ENCODE results near the gene GRM5.
"Not testable (repeated sequence)": the region's sequence is repeated elsewhere in the genome, so short reads cannot be mapped to it uniquely, and the experiment has no call there.

GRM5 gene

GRCh38 chr11:88538098-88538497, 527.7 kb downstream of the GRM5 start:
- no peak for DNase-seq (ENCODE audit: low spot score)

GRCh38 chr11:88537613-88538012, 528.2 kb downstream of the GRM5 start:
- no peak for DNase-seq (ENCODE audit: low spot score)

- DNase-seq (ENCODE audit: low spot score): no peak
Measured at GRCh38 chr11:88536616-88537265, 529.0 kb downstream of the GRM5 start.

DNA sequence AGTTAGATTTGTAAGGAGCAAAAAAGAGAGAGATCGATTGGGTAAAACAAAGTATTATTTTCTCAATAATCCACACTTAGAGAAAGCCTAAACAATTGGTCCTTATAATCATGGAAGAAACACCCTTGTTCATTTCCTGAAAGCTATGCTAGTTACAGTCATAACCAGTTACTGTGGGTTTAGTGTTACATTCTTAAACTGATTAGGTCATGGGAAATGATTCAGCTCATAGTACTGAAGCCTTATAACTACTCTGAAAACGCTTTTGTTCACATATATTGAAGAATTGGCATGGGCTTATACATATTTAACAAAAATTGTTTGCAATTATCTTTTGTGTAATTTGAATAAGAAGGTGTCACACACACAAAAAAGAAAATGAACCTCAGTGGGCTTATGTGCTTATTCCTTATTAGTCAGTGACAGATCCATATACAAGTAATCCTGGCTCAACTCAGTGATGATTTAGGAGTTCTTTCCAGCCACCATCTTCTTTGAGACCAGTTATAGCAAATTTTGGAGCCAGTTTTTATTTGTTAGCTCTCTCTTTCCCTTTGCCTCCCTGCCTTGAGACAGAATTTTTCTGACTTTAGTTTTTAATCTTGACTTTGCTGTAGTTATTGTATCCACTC, 529.8 kb downstream of the GRM5 start:
- peak; percentile 90 for DNase-seq (ENCODE audit: low spot score)

DNA sequence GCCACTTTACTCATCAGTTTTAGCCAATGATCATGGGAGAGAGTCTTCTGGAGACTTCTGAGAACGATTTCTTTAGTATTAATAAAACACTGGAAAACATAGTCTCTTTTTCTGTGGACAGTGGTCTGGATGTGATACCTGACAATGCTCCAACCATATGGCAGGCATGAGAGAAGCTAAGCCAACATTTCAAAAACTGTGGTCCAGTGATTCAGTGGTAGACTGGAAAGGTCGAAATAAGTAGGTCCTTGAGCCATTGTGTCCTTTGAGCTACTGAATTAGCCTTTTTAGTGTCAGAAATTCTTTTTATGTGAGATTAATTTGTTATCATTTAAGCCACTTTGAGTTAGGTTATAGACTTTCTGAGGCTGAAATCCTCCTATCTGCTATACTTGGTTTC, 530.5 kb downstream of the GRM5 start:
- no peak for DNase-seq (ENCODE audit: low spot score)

- DNase-seq (ENCODE audit: low spot score): not testable (repeated sequence)
Measured at GRCh38 chr11:88534706-88535105, 531.1 kb downstream of the GRM5 start.

DNA sequence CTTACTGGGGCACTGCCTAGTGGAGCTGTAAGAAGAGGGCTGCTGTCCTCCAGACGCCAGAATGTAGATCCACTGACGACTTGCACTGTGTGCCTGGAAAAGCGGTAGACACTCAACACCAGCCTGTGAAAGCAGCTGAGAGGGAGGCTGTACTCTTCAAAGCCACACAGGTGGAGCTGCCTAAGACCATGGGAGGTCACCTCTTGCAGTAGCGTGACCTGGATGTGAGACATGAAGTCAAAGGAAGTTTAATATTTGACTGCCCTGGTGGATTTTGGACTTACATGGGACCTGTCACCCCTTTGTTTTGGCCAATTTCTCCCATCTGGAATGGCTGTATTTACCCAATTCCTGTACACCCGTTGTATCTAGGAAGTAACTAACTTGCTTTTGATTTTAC, 531.6 kb downstream of the GRM5 start:
- no peak for DNase-seq (ENCODE audit: low spot score)

DNA sequence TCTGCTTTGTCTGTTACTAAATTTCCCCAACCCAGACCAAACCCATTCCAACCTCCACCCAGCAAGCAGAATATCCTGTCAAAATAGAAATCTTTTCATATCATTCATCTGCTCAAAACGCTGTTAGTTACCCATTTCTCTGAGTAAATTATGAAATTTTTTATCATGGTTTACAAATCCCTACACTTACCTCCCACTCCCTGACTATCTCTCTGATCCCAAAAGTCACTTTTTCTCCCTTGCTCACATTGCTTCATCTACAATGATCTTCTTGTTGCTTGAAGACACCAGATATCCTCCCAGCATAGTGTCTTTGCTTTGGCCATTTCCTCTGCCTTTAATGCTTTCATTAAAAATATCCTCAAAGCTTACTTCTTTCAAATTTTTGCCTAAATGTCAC, 532.8 kb downstream of the GRM5 start:
- no peak for DNase-seq (ENCODE audit: low spot score)

GRCh38 chr11:88531831-88532230, 534.0 kb downstream of the GRM5 start:
- no peak for DNase-seq (ENCODE audit: low spot score)

GRCh38 chr11:88529426-88529825, 536.4 kb downstream of the GRM5 start:
- no peak for DNase-seq (ENCODE audit: low spot score)

DNA sequence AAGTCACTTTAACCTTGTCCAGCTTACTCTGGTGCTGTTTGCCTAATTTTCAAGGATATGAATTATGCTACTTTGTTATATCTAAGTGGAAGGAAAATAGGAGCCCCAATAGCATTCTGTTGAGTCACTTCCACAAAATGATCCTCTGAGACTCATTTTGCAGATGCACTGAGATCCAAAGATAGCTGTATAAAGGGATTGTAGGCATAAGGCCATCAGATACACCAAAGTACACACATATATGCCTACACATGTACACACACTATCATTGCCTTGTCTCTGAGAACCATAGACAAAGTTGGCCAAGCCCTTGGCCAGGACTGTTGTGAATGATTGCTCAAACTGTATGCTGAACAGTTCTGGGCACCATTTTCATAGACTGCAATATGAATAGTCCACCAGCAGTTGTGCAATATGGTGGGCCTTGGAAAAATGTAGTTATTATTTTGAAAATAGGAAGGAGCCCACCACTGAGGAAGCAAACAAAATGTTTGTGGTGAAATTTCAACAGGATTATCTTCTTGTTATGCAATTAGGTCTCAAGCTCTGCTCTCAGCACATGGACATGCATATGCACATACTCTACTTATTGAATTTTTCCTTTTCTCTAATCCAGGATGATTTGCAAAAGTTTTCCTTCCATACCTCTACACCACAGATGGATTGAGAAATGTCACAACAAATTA, 542.3 kb downstream of the GRM5 start:
- DNase-seq (ENCODE audit: low spot score): no peak

GRCh38 chr11:88522624-88523385, 543.0 kb downstream of the GRM5 start:
- DNase-seq (ENCODE audit: low spot score): no peak

DNA sequence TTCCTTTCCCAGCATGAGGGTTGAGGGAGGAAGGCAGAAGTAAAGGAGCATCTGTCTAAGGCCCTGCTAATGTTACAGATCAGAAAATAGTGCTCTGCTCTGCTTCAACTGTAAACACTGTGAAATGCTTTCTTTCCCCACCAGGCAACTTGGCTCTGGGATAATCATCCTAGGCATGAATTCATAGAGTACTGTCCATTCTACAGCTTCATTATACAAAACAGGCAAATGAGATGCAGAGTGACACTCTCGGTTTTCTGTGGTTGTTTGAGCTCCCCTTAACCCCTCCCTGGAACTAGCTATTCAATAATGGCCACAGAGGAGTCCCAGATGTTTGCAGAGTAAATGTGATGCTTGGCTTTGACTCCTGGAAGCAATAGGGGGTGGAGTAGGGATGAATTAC, 544.0 kb downstream of the GRM5 start:
- DNase-seq (ENCODE audit: low spot score): no peak

DNA sequence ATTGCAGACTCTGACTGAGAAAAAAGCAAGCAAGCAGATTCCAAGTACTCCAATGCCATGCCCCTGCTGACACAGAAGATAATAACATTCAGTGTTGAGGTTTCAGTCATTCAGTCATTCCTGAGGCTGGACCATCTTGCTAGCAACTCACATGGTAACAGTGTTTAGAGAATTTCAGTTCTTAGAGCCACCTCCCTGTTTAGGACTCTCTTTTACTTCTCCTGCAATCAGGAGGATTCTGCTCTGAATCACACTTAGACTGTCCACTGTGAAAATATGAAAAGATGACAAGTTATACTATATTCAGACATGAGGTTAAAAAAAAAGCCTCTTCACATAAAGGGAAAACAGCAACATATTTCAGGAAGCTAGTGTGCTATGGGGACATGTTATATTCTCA, 544.4 kb downstream of the GRM5 start:
- no peak for DNase-seq (ENCODE audit: low spot score)

GRCh38 chr11:88520391-88520790, 545.4 kb downstream of the GRM5 start:
- DNase-seq (ENCODE audit: low spot score): no peak

DNA sequence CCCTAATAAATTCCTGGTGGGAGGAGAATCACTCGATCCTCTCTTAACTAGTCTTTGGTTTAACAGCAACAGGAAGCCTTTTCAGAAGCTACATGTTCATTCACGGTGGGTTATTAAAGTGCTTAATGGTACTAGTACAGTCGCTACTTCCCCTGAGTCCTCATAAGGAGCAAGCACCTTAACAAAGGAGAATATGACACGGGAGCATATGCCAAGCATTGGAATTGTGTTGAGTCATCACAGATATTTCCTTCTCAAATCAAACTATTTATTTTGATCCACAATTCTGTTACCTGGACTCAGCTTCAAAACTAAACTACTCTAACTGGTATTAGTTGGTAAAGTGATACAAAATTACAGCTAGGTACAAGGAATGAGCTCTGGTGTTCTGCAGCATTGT, 550.8 kb downstream of the GRM5 start:
- no peak for DNase-seq (ENCODE audit: low spot score)

- no peak for DNase-seq (ENCODE audit: low spot score)
Measured at GRCh38 chr11:88511006-88511405, 554.8 kb downstream of the GRM5 start.

DNA sequence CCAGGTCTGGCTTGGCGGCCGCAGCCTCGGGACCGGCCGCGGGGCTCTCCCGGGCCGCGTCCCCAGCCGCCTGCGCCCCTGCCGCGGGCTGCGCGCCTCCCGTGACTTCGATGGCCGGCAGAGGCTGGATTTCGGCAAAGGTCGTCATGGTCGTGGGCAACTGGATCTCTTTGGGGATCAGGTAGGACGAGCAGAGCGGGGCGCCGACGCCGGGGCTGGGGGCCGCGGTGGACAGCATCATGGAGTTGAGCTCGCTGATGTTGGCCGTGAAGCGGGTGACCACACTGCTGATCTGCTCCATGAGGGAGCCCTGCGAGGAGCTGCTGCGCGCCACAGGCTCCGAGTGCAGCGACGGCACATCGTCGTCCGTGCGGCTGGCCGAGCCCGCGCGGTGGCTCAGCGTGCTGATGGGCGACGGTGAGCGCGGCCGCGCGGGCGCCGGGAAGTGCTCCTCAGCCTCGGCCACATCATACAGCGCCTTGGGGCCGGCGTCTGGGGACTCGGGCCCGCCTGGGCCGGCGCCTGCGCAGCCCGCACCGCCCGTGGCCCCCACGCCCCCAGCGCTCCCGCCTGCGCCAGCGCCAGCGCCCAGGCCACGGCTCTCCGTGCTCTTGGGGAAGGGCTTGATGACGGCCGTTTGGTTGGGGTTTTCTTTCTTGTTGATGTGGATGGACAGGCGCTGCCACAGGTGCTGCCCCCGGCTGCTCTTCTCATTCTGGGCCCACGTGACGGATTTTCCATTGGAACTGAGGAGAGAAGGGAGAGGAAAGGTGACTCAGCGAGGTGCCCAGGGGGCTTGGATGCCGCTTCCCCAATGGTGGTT, 556.8 kb downstream of the GRM5 start:
- no peak for DNase-seq (ENCODE audit: low spot score)

DNA sequence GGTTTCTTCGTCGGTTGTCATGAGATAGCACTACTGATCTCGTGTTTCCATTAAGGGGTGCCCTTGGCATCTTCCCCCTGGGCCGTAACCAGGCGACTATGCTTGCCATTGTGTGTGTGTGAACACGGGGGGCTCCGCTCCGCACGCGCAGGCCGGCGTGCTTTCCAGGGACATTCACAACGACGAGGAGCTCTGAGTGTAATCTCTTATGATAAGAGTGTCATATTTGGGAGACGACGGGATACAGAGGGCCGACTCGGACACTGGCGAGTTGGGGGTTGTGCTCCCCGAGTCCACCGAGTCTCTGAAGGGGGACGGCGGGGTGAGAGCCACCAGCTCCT, 557.4 kb downstream of the GRM5 start:
- DNase-seq (ENCODE audit: low spot score): no peak

- DNase-seq (ENCODE audit: low spot score): no peak
Measured at GRCh38 chr11:88507771-88508417, 557.9 kb downstream of the GRM5 start.

- no peak for DNase-seq (ENCODE audit: low spot score)
Measured at GRCh38 chr11:88501541-88501940, 564.2 kb downstream of the GRM5 start.

DNA sequence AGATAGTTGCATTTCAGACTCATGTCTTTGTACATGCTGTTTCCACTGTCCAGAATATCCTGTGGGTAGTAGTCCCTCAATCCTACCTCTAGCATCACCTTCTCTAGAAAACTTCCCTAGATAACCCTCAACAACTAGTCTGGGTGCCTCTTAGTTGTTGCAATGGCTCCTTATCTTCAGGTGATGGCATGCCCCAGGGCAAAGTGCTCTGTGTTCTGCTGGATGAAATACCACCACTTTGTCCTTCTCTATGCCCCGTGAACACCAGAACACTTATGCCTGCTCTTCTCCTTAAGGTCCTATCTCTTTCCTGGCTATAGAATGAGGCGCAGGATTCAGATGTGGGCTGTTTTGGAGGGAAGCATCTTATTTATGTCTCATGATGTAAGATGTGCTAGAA, 569.9 kb downstream of the GRM5 start:
- no peak for DNase-seq (ENCODE audit: low spot score)

Data from COLO829 (cell line).